Panc1 (cell line): ENCODE results near the gene TSEN15. TPM values are rescaled to one million over a fixed set of nuclear protein-coding genes. Genes with fewer than 3 reads are reported as not detected.
A peak's percentile ranks its signal among the peaks of the same experiment; 100 is the strongest.

ENCODE experiments used
- ATAC-seq: fragments of 200-7000 bp; cut with Tn5 transposase; 2 replicates; pipeline ENCODE4 v1.9.1; 2020; ENCODE audit warnings: mild to moderate bottlenecking, moderate library complexity
- BruUV-seq: library from RNA; stranded (reverse); fragments of 400-500 nt; replicated peaks from 2 replicates; lab custom pipeline; 2021; lab: Mats Ljungman, UMichigan
- CTCF ChIA-PET: fragments of 300-600 bp; sonication (Branson Sonifier 250); formaldehyde crosslinking; loops from one replicate; lab custom pipeline; 2022; ENCODE audit warnings: antibody characterized with exemption; lab: Charles Lee
- POLR2A ChIA-PET: fragments of 300-600 bp; sonication (Branson Sonifier 250); formaldehyde crosslinking; loops from one replicate; lab custom pipeline; 2022; ENCODE audit warnings: antibody characterized with exemption; lab: Charles Lee
- DNase-seq: peaks from one replicate; pipeline ENCODE4 v3.0.0-alpha.2; 2010; ENCODE audit warnings: low read depth, low spot score
- H3K27ac ChIP-seq: 2 replicates; pipeline ENCODE4 v1.5.1; 2011; ENCODE audit warnings: mild to moderate bottlenecking, low read length, inconsistent platforms
- H3K27me3 ChIP-seq: fragments of 200-500 bp; sonication (Bioruptor generic); 2 replicates; pipeline ENCODE4 v1.6.0; 2014; ENCODE audit warnings: low read length, inconsistent platforms; ENCODE audit not compliant: control insufficient read depth, insufficient read depth
- H3K36me3 ChIP-seq: fragments of 200-500 bp; sonication (Bioruptor generic); 2 replicates; pipeline ENCODE4 v1.5.1; 2014; ENCODE audit warnings: inconsistent platforms, mild to moderate bottlenecking, low read length, moderate library complexity; ENCODE audit not compliant: control insufficient read depth, insufficient read depth
- H3K4me1 ChIP-seq: 2 replicates; pipeline ENCODE4 v1.5.1; 2011; ENCODE audit warnings: inconsistent platforms, mild to moderate bottlenecking, low read length, moderate library complexity; ENCODE audit not compliant: control insufficient read depth, insufficient read depth
- H3K4me3 ChIP-seq, 2 experiments: 2 replicates each; pipeline ENCODE4 v1.5.1; 2011 to 2012; ENCODE audit warnings: low read depth in 2 of 2, low read length in 2 of 2, mild to moderate bottlenecking in 2 of 2, inconsistent platforms in 1 of 2, moderate library complexity in 1 of 2
- H3K9me3 ChIP-seq: fragments of 200-500 bp; sonication (Bioruptor generic); 2 replicates; pipeline ENCODE4 v1.5.1; 2014; ENCODE audit warnings: low read depth, mild to moderate bottlenecking, inconsistent platforms, low read length, moderate library complexity; ENCODE audit not compliant: control insufficient read depth, insufficient read depth
- CTCF ChIP-seq: fragments of 450-650 bp; IDR thresholded peaks from 2 replicates; pipeline ENCODE4 v1.5.1; 2017; ENCODE audit warnings: mild to moderate bottlenecking
- POLR2AphosphoS5 ChIP-seq: IDR thresholded peaks from 2 replicates; pipeline ENCODE4 v1.6.1; 2012; ENCODE audit warnings: mild to moderate bottlenecking, low read depth, low read length, moderate library complexity
- REST ChIP-seq, 2 experiments: IDR thresholded peaks; 2 replicates each; pipeline ENCODE4 v1.6.1; 2011 to 2012; ENCODE audit warnings: low read depth in 2 of 2, control low read depth in 1 of 2, low read length in 1 of 2, mild to moderate bottlenecking in 1 of 2, moderate library complexity in 1 of 2; ENCODE audit not compliant: insufficient read depth in 1 of 2
- SIN3A ChIP-seq: IDR thresholded peaks from 2 replicates; pipeline ENCODE4 v1.6.1; 2012; ENCODE audit warnings: low read depth, mild to moderate bottlenecking, low read length, moderate library complexity, borderline replicate concordance; ENCODE audit not compliant: insufficient read depth
- TCF7L2 ChIP-seq: IDR thresholded peaks from 2 replicates; pipeline ENCODE4 v1.6.1; 2011; ENCODE audit warnings: mild to moderate bottlenecking, low read depth, low read length, inconsistent platforms
- in situ Hi-C: cut with HindIII; loops from 2 replicates; pipeline ENCODE4 v1.10.0; 2016; ENCODE audit warnings: low sequenced_read_pairs, low pct_unique_long_range_greater_than_20kb
- intact Hi-C: fragments of 100-400 bp; cut with micrococcal nuclease; formaldehyde crosslinking; loops from one replicate; pipeline ENCODE4 v1.10.0; 2022; ENCODE audit not compliant: unreplicated experiment
- total RNA-seq: library from RNA; stranded (reverse); gene quantifications from one replicate; pipeline ENCODE4 v1.2.1, GENCODE V29; 2021; ENCODE audit not compliant: unreplicated experiment

The TSEN15 gene
- total RNA-seq, 1 experiment from 2014 or later, result 31.4 TPM

GRCh38 chr1:184051138-184051484 is 419 bp upstream of the TSEN15 start:
- Histone ChIP-seq H3K9me3 (no peaks in the 10 kb centered on the region), H3K36me3 (peaks cover 9% of the 10 kb centered on the region), H3K27ac (peak overlapping the region; percentile 100), H3K4me3 (peak overlapping the region; percentile 93 to 95), H3K4me1 (peaks cover 24% of the 10 kb centered on the region), H3K27me3 (peaks cover 4% of the 10 kb centered on the region; the same call in 1 of the 2 replicates)
- intact Hi-C loops (no loop called here), in situ Hi-C loops (no loop called here)
- no TSS peak for BruUV-seq
- TF ChIP-seq CTCF, result no peak
- no peak for TF ChIP-seq TCF7L2
- no peak for TF ChIP-seq POLR2AphosphoS5
- TF ChIP-seq REST (IDR thresholded peaks at IDR 0.05; ENCODE audit: insufficient read depth in 1 of 2, low read depth in 2 of 2, low read length in 1 of 2), result no peak
- TF ChIP-seq SIN3A, result no peak
- CTCF ChIA-PET, result interaction anchor here (0.6 kb wide), 1 partner anchor 14 kb away, joined by 3 read pairs; the partner anchor contains the start of gene COLGALT2
- ATAC-seq (peak; percentile 56), DNase-seq (no peak)
- POLR2A ChIA-PET, result no interaction called here

- intact Hi-C loops, result no loop called here
- Histone ChIP-seq H3K4me3 (peak overlapping the region; percentile 93 to 95), H3K4me1 (peaks cover 32% of the 10 kb centered on the region), H3K36me3 (peaks cover 9% of the 10 kb centered on the region), H3K27me3 (peaks cover 4% of the 10 kb centered on the region; the same call in 1 of the 2 replicates), H3K27ac (peak overlapping the region; percentile 100), H3K9me3 (no peaks in the 10 kb centered on the region)
- DNase-seq (no peak), ATAC-seq (no peak)
- BruUV-seq, result no TSS peak
- in situ Hi-C loops, result no loop called here
- ChIA-PET POLR2A (no interaction called here), CTCF (no interaction called here)
- no peak for TF ChIP-seq SIN3A
- no peak for TF ChIP-seq CTCF
- no peak for TF ChIP-seq TCF7L2
- TF ChIP-seq POLR2AphosphoS5, result no peak
- no peak for TF ChIP-seq REST (IDR thresholded peaks at IDR 0.05; ENCODE audit: insufficient read depth in 1 of 2, low read depth in 2 of 2, low read length in 1 of 2)
These were observed 647 bp downstream of the TSEN15 start for GRCh38 chr1:184052194-184052559.
